Mucosa of descending colon (tissue), 3 donors: Measurements from ENCODE around the gene CYP4B1. TPM values are rescaled to one million over a fixed set of nuclear protein-coding genes. Genes with fewer than 3 reads are reported as not detected.

Source experiments
- ATAC-seq: fragments of 200-7000 bp; cut with Tn5 transposase; one replicate; pipeline ENCODE4 v1.9.1; 2020; ENCODE audit warnings: mild to moderate bottlenecking, moderate library complexity
- DNase-seq, 3 donors: peaks; one replicate each; pipeline ENCODE4 v3.0.0-alpha.2; 2020
- H3K36me3 ChIP-seq: fragments of 200-600 bp; one replicate; pipeline ENCODE4 v1.8.0; 2021; ENCODE audit warnings: low read depth, mild to moderate bottlenecking
- H3K4me1 ChIP-seq: fragments of 200-600 bp; one replicate; pipeline ENCODE4 v1.8.0; 2021; ENCODE audit warnings: low read depth, mild to moderate bottlenecking
- H3K4me3 ChIP-seq: fragments of 200-600 bp; one replicate; pipeline ENCODE4 v1.8.0; 2021; ENCODE audit warnings: mild to moderate bottlenecking
- H3K9me3 ChIP-seq: fragments of 200-600 bp; one replicate; pipeline ENCODE4 v1.8.0; 2021; ENCODE audit warnings: mild to moderate bottlenecking
- intact Hi-C, 2 donors: fragments of 100-400 bp; cut with DNase I in 1 of 2; cut with micrococcal nuclease in 1 of 2; formaldehyde crosslinking; loops; one replicate each; pipeline versions ENCODE4 v1.11.0 to v1.11.1; 2022; cut with DNase I, micrococcal nuclease
- total RNA-seq, 3 donors: library from RNA; stranded (reverse); fragmentation: NEBNext Ultra II Directional in 2 of 3; extraction: Animal tissue kit (Norgen Biotek cat#: 25700) in 2 of 3; gene quantifications; one replicate each; pipeline versions ENCODE4 v1.2.1 to v1.2.4, GENCODE V29; 2021 to 2023
- TF ChIP-seq, protein P1 (sequence below): fragments of 200-600 bp; IDR thresholded peaks from one replicate; pipeline ENCODE4 v1.8.0; 2022; ENCODE audit warnings: antibody characterized with exemption, mild to moderate bottlenecking
- donor health status: DM: no; HTN: no; CAD: no; lungs with moderate emphysema.
- donor health status: DM: no; HTN: no; CAD: no.
- donor health status: DM: no; HTN: yes; CAD: no.

The CYP4B1 gene
- total RNA-seq, 3 donors from 2014 or later: 0.98 to 11.0 (median 5.5) TPM

DNA sequence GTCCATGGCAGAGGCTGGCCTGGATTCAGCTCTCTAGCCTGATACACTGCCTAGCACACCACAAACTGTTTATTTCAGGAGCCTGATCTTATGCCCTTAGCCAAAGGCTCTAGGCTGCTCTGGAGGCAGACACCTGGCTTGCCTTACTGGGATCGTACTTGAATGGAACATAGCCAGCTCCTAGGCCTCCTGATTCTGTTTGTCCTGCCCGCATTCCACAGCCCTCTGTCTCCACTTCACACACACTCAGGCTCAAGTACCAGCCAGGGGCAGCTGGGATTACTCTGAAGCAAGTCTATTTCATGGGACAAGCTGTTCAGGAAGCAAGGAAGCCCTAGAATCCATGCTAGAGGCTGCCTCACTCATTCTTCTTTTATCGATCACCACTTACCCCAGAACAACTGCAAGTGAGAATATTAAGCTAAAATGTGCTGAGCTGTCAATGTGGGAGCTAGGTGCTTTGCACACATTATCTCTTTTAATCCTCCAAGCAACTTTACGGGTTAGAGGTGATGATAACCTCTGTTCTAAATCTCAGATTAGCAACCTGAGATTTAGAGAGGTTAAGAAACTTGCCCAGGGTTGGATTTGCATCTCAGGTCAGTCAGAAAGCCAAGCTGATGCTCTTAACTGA is 31.1 kb upstream of the CYP4B1 start:
- ATAC-seq: no peak

DNA sequence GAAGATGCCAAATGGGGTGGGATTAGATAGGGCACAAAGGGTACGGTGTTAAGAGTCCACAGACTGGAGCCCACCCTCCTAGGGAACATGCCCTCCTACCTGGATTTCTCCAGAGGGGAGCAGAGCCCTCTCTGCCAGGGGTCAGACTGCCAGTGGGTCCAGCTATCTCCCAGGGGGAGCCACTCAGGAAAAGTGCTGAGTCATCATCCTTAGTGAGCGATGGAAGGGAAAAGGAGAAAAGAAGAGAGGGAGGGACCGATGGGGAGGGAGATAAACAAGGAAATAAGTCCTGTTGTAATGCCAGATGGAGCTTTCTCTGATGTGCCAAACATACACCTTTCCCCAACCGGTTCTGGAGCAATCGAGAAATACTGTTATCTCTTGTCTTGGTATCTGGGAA is 30.4 kb upstream of the CYP4B1 start:
- ATAC-seq: no peak
- peaks cover 30% of the 10 kb centered on the region for H3K9me3 ChIP-seq
- no peaks in the 10 kb centered on the region for H3K4me1 ChIP-seq
- H3K4me3 ChIP-seq: no peak overlapping the region
- no peaks in the 10 kb centered on the region for H3K36me3 ChIP-seq
- intact Hi-C loops: no loop called here
- no peak for DNase-seq
- TF ChIP-seq, protein P1, sequence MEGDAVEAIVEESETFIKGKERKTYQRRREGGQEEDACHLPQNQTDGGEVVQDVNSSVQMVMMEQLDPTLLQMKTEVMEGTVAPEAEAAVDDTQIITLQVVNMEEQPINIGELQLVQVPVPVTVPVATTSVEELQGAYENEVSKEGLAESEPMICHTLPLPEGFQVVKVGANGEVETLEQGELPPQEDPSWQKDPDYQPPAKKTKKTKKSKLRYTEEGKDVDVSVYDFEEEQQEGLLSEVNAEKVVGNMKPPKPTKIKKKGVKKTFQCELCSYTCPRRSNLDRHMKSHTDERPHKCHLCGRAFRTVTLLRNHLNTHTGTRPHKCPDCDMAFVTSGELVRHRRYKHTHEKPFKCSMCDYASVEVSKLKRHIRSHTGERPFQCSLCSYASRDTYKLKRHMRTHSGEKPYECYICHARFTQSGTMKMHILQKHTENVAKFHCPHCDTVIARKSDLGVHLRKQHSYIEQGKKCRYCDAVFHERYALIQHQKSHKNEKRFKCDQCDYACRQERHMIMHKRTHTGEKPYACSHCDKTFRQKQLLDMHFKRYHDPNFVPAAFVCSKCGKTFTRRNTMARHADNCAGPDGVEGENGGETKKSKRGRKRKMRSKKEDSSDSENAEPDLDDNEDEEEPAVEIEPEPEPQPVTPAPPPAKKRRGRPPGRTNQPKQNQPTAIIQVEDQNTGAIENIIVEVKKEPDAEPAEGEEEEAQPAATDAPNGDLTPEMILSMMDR: no peak

More for the DNA sequence above, 31.1 kb upstream of the CYP4B1 start:
- no peak overlapping the region for H3K4me3 ChIP-seq
- no peaks in the 10 kb centered on the region for H3K4me1 ChIP-seq
- no peaks in the 10 kb centered on the region for H3K36me3 ChIP-seq
- no peak for DNase-seq
- H3K9me3 ChIP-seq: peaks cover 30% of the 10 kb centered on the region
- TF ChIP-seq, protein P1: no peak
- intact Hi-C loops: no loop called here

DNA sequence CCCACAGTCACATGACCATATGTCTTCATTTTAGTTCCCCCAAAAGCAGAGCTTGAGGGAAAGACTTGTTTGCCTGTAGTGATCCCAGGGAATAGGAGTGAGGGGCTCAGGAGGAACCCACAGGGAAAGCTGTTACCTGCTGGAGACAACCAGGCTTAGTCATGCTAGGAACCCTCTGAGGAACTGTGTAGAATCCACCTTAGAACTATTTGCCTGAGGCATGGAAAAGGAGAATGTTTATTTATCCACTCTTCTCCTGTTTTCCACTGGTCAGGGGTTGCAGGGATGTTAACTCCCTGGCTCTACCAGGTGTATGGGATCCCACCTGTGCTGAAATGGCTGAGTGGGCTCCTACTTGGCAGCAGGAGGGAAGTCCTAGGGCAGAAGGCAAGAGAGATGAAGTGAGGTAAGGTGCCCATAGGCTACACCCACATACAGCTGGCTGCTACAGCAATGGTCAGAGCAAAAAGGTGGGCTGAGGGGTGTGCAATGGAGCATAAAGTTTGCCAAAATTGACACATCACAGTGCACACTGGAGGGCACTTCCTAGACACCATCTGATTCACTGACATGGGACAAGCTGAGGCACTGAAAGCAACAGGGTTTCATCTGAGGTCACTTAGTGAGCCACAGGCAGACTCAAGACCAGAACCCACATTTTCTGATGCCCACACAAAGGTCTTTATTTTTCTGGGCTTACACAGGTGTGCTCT is 29.7 kb upstream of the CYP4B1 start:
- Histone ChIP-seq H3K4me3 (no peak overlapping the region), H3K4me1 (no peaks in the 10 kb centered on the region), H3K9me3 (peaks cover 30% of the 10 kb centered on the region), H3K36me3 (no peaks in the 10 kb centered on the region)
- ATAC-seq (no peak), DNase-seq (no peak)
- TF ChIP-seq, protein P1: no peak
- intact Hi-C loops: no loop called here

DNA sequence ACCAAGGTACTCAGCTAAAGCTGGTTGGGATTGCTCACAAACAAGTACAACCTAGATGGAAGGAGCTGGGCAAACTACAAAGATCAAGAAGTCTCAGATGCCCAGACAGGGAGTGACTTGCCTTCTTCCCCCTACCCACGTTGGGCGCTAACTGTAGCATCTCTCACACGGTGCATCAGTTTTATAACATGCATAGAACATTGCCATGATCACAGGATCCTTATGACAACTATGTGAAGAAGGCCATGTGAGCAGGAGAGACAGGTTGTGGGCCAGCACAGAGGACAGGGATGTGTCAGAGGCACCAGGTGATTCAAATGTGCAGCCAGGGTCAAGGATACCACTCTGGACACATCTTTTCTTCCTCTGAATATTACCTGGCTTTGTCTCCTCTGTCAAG is 28.3 kb upstream of the CYP4B1 start:
- TF ChIP-seq, protein P1: no peak
- Histone ChIP-seq H3K9me3 (peaks cover 30% of the 10 kb centered on the region), H3K4me1 (no peaks in the 10 kb centered on the region), H3K36me3 (no peaks in the 10 kb centered on the region), H3K4me3 (no peak overlapping the region)
- no peak for ATAC-seq
- intact Hi-C loops: no loop called here
- no peak for DNase-seq

DNA sequence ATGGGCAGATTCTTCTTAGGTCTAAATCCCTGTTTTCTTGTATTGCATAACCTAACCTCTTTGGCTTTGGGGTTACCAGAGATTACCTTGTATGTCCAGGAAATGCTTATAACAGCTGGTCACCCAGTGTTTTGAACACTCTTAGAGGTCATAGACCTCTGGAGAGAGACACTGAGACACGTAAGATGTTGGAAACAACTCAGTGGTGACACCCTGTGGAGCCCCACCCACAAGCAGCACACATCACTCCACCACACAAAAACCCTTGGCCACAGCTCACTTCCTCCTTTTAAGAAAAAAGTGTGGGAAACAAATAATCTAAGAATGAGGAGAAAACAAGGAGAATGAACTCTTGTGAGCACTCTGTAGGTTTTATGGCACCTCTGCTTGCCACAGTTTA is 26.3 kb upstream of the CYP4B1 start:
- H3K4me3 ChIP-seq: no peak overlapping the region
- no peaks in the 10 kb centered on the region for H3K4me1 ChIP-seq
- DNase-seq: no peak
- TF ChIP-seq, protein P1: no peak
- no peaks in the 10 kb centered on the region for H3K36me3 ChIP-seq
- peaks cover 30% of the 10 kb centered on the region for H3K9me3 ChIP-seq
- ATAC-seq: no peak
- intact Hi-C loops: no loop called here
